ENCODE results near the gene MUC6. TPM values are rescaled to one million over a fixed set of nuclear protein-coding genes. Genes with fewer than 3 reads are reported as not detected.

The MUC6 gene
- total and polyA plus RNA-seq, 2 of the 8 experiments (the other 6 are each of a cell fraction or from before 2014, with no cell fraction given): not detected

GRCh38 chr11:981764-982163, 54.8 kb downstream of the MUC6 start:
- ChIA-PET POLR2A (ENCODE audit: partially characterized antibody) (interaction anchor here (0.7 kb wide), 1 partner anchor 25 kb away, joined by 3 read pairs; no protein-coding TSS in a partner anchor), CTCF (ENCODE audit: partially characterized antibody) (interaction anchor here (0.6 to 2.4 kb wide), 10 partner anchors 8 to 133 kb away, joined by 3 to 5 read pairs (median 4); no protein-coding TSS in a partner anchor)
- Histone ChIP-seq H3K79me1 (ENCODE audit: low read depth, low read length) (peaks cover 5% of the 10 kb centered on the region), H3K23me2 (ENCODE audit: low read depth, low read length) (no peaks in the 10 kb centered on the region), H3K18ac (ENCODE audit: extremely low read depth, low read length) (no peak overlapping the region), H2AK5ac (ENCODE audit: low read depth, low read length) (no peak overlapping the region), H4K5ac (ENCODE audit: insufficient read length, low read depth, low read length) (no peak overlapping the region), H3K4me3 (ENCODE audit: extremely low read depth in 1 of 4, insufficient read depth in 2 of 4, low read depth in 3 of 4, low read length in 4 of 4) (no peak overlapping the region), H2BK15ac (ENCODE audit: low read length) (no peak overlapping the region), H3K27ac (ENCODE audit: low read depth, low read length) (no peak overlapping the region), H3K4me1 (replicated peaks in 1 of 4; ENCODE audit: control insufficient read depth in 3 of 4, insufficient read depth in 4 of 4, low read length in 3 of 4) (peaks cover 0 to 5% (median 0%) of the 10 kb centered on the region in 4 experiments; a peak in 2 of 7 replicates), H4K91ac (replicated peaks; ENCODE audit: insufficient read length, low read length) (no peak overlapping the region), H3K27me3 (replicated peaks in 1 of 4; ENCODE audit: control insufficient read depth in 3 of 4, extremely low read depth in 1 of 4, insufficient read depth in 3 of 4, low read length in 3 of 4) (no peaks in the 10 kb centered on the region), H2BK5ac (ENCODE audit: low read depth, low read length) (no peak overlapping the region), H3K4me2 (ENCODE audit: insufficient read depth in 1 of 2, low read depth in 2 of 2, low read length in 2 of 2) (no peak overlapping the region), H3K36me3 (ENCODE audit: control insufficient read depth in 2 of 4, insufficient read depth in 4 of 4, low read length in 3 of 4) (peaks cover 15 to 50% (median 39%) of the 10 kb centered on the region in 4 experiments), H2BK20ac (ENCODE audit: low read length) (no peak overlapping the region), H2AFZ (ENCODE audit: low read length) (no peak overlapping the region), H3K56ac (replicated peaks; ENCODE audit: insufficient read length, low read depth, low read length) (no peak overlapping the region), H3K9ac (replicated peaks in 1 of 4; ENCODE audit: extremely low read depth in 1 of 4, low read depth in 3 of 4, low read length in 3 of 4) (no peak overlapping the region), H2BK120ac (replicated peaks; ENCODE audit: low read depth, low read length) (no peak overlapping the region), H2BK12ac (ENCODE audit: low read depth, low read length) (no peak overlapping the region), H3K4ac (replicated peaks; ENCODE audit: insufficient read length, low read depth, low read length) (no peak overlapping the region), H3K9me3 (ENCODE audit: insufficient read depth in 2 of 2, low read depth in 1 of 2, low read length in 1 of 2) (no peaks in the 10 kb centered on the region), H3K23ac (ENCODE audit: insufficient read length) (no peak overlapping the region), H3K79me2 (ENCODE audit: control insufficient read depth in 1 of 2, insufficient read depth in 2 of 2, low read length in 2 of 2) (peaks cover 0 to 3% of the 10 kb centered on the region in 2 experiments; a peak in 1 of 4 replicates), H3K14ac (ENCODE audit: insufficient read length) (no peak overlapping the region), H4K20me1 (replicated peaks in 1 of 2; ENCODE audit: control insufficient read depth in 1 of 2, insufficient read depth in 2 of 2, low read length in 2 of 2) (peaks cover 0 to 8% of the 10 kb centered on the region in 2 experiments), H4K8ac (ENCODE audit: extremely low read depth, insufficient read depth, low read length) (no peak overlapping the region)
- FAIRE-seq: no peak
- WGBS, 2 experiments (ENCODE audit: extremely low coverage in 1 of 2, insufficient coverage in 1 of 2, insufficient read length in 1 of 2, insufficient replicate concordance in 2 of 2, low coverage in 1 of 2, low lambda C conversion rate in 2 of 2, missing lambda C conversion rate in 1 of 2): 98% methylated on average over 14 of the region's 14 CpGs; no CpG with 5 or more reads in 1 of the 2 experiments
- TF ChIP-seq TAF7 (optimal IDR thresholded peaks at IDR 0.05; ENCODE audit: borderline replicate concordance, low read depth, low read length) (no peak), CHD2 (IDR thresholded peaks at IDR 0.05; ENCODE audit: low read length) (no peak), ASH2L (IDR thresholded peaks at IDR 0.05; ENCODE audit: low read length) (no peak)
- no peak for DNase-seq (ENCODE audit: low read depth in 1 of 2, low spot score in 2 of 2)

All from H1 (cell line).